Ectodermal cell (in vitro differentiated cells): Measurements from ENCODE around the gene RFTN1.

ENCODE experiments used
- H3K27ac ChIP-seq: 2 replicates; pipeline ENCODE4 v1.7.0; 2013; ENCODE audit warnings: mild to moderate bottlenecking, low read depth, low read length; ENCODE audit not compliant: insufficient read depth, poor library complexity, severe bottlenecking
- H3K27me3 ChIP-seq: 2 replicates; pipeline ENCODE4 v1.7.0; 2013; ENCODE audit warnings: mild to moderate bottlenecking, low read length; ENCODE audit not compliant: insufficient read depth, control insufficient read depth, poor library complexity, severe bottlenecking
- H3K36me3 ChIP-seq: one replicate; pipeline ENCODE4 v1.7.0; 2013; ENCODE audit warnings: low read length; ENCODE audit not compliant: control insufficient read depth, insufficient read depth
- H3K4me1 ChIP-seq: one replicate; pipeline ENCODE4 v1.7.0; 2013; ENCODE audit warnings: low read length; ENCODE audit not compliant: control insufficient read depth, insufficient read depth
- H3K4me3 ChIP-seq: 2 replicates; pipeline ENCODE4 v1.7.0; 2013; ENCODE audit warnings: low read depth, low read length, control low read depth; ENCODE audit not compliant: insufficient read depth
- H3K9me3 ChIP-seq: 2 replicates; pipeline ENCODE4 v1.7.0; 2013; ENCODE audit warnings: mild to moderate bottlenecking, low read length, moderate library complexity; ENCODE audit not compliant: control insufficient read depth
- WGBS, 2 experiments: methylation state at CpG; one replicate each; pipeline ENCODE4 v1.1.7; 2013; ENCODE audit warnings: missing lambda C conversion rate in 2 of 2; 5-methylcytosine and 5-hydroxymethylcytosine counted together

Gene RFTN1

GRCh38 chr3:16514755-16515353 is 1.4 kb upstream of the RFTN1 start:
- Histone ChIP-seq H3K4me1 (peaks cover 12% of the 10 kb centered on the region), H3K4me3 (no peak overlapping the region), H3K36me3 (no peaks in the 10 kb centered on the region), H3K9me3 (no peaks in the 10 kb centered on the region), H3K27ac (no peak overlapping the region), H3K27me3 (peaks cover 52% of the 10 kb centered on the region)
- WGBS, 2 experiments, result 93 to 94% methylated on average over 5 of the region's 5 CpGs

GRCh38 chr3:16514021-16514700 is 662 bp upstream of the RFTN1 start:
- Histone ChIP-seq H3K36me3 (no peaks in the 10 kb centered on the region), H3K27ac (no peak overlapping the region), H3K4me1 (peaks cover 12% of the 10 kb centered on the region), H3K9me3 (no peaks in the 10 kb centered on the region), H3K4me3 (peak overlapping the region; percentile 48), H3K27me3 (peaks cover 52% of the 10 kb centered on the region)
- 61 to 67% methylated on average over 8 of the region's 9 CpGs for WGBS, 2 experiments

GRCh38 chr3:16512435-16513140 is 911 bp downstream of the RFTN1 start:
- Histone ChIP-seq H3K36me3 (no peaks in the 10 kb centered on the region), H3K4me3 (peak overlapping the region; percentile 48), H3K4me1 (peaks cover 17% of the 10 kb centered on the region), H3K27ac (no peak overlapping the region), H3K9me3 (no peaks in the 10 kb centered on the region), H3K27me3 (peaks cover 52% of the 10 kb centered on the region)
- WGBS, 2 experiments, result 19 to 20% methylated on average over 37 of the region's 37 CpGs

GRCh38 chr3:16511681-16512434 is 1.6 kb downstream of the RFTN1 start:
- H3K36me3 ChIP-seq, result no peaks in the 10 kb centered on the region
- no peak overlapping the region for H3K4me3 ChIP-seq
- no peak overlapping the region for H3K27ac ChIP-seq
- peaks cover 15% of the 10 kb centered on the region for H3K4me1 ChIP-seq
- WGBS, 2 experiments, result 74 to 76% methylated on average over 11 of the region's 11 CpGs
- H3K9me3 ChIP-seq, result no peaks in the 10 kb centered on the region
- H3K27me3 ChIP-seq, result peaks cover 52% of the 10 kb centered on the region

- H3K4me3 ChIP-seq, result no peak overlapping the region
- H3K9me3 ChIP-seq, result no peaks in the 10 kb centered on the region
- peaks cover 52% of the 10 kb centered on the region for H3K27me3 ChIP-seq
- peaks cover 10% of the 10 kb centered on the region for H3K4me1 ChIP-seq
- H3K36me3 ChIP-seq, result no peaks in the 10 kb centered on the region
- 94 to 96% methylated on average over 3 of the region's 3 CpGs for WGBS, 2 experiments
- H3K27ac ChIP-seq, result no peak overlapping the region
Measured at GRCh38 chr3:16510620-16511319, 2.7 kb downstream of the RFTN1 start.

- H3K27ac ChIP-seq, result no peak overlapping the region
- 78 to 79% methylated on average over 9 of the region's 10 CpGs for WGBS, 2 experiments
- no peaks in the 10 kb centered on the region for H3K36me3 ChIP-seq
- H3K4me3 ChIP-seq, result no peak overlapping the region
- peaks cover 10% of the 10 kb centered on the region for H3K4me1 ChIP-seq
- peaks cover 46% of the 10 kb centered on the region for H3K27me3 ChIP-seq
- no peaks in the 10 kb centered on the region for H3K9me3 ChIP-seq
Measured at GRCh38 chr3:16509721-16510619, 3.5 kb downstream of the RFTN1 start.

- Histone ChIP-seq H3K27me3 (peaks cover 32% of the 10 kb centered on the region), H3K4me1 (peaks cover 10% of the 10 kb centered on the region), H3K4me3 (no peak overlapping the region), H3K27ac (no peak overlapping the region), H3K36me3 (no peaks in the 10 kb centered on the region), H3K9me3 (no peaks in the 10 kb centered on the region)
- WGBS, 2 experiments, result 73 to 77% methylated on average over 3 to 6 of the region's 6 CpGs
Measured at GRCh38 chr3:16508591-16508995, 4.9 kb downstream of the RFTN1 start.

GRCh38 chr3:16508243-16508578 is 5.3 kb downstream of the RFTN1 start:
- H3K27ac ChIP-seq, result no peak overlapping the region
- WGBS, 2 experiments, result 81 to 86% methylated on average over 4 of the region's 4 CpGs
- no peak overlapping the region for H3K4me3 ChIP-seq
- H3K27me3 ChIP-seq, result peaks cover 28% of the 10 kb centered on the region
- no peaks in the 10 kb centered on the region for H3K9me3 ChIP-seq
- no peaks in the 10 kb centered on the region for H3K36me3 ChIP-seq
- peaks cover 10% of the 10 kb centered on the region for H3K4me1 ChIP-seq

- peaks cover 23% of the 10 kb centered on the region for H3K27me3 ChIP-seq
- H3K4me3 ChIP-seq, result no peak overlapping the region
- H3K4me1 ChIP-seq, result peaks cover 9% of the 10 kb centered on the region
- WGBS, 2 experiments, result 93% methylated on average over 8 of the region's 8 CpGs
- H3K27ac ChIP-seq, result no peak overlapping the region
- H3K9me3 ChIP-seq, result no peaks in the 10 kb centered on the region
- no peaks in the 10 kb centered on the region for H3K36me3 ChIP-seq
Measured at GRCh38 chr3:16507578-16508242, 5.8 kb downstream of the RFTN1 start.
